Activated CD4-positive, alpha-beta T cell treated with anti-CD3 and anti-CD28 coated beads, Interleukin-2, amount 10 ng/mL, durations not matched to agents 24 days and 14 days (primary cell): ENCODE results near the gene HDAC5. TPM values are rescaled to one million over a fixed set of nuclear protein-coding genes. Genes with fewer than 3 reads are reported as not detected.

Experiments used
- DNase-seq: peaks from one replicate; pipeline ENCODE4 v3.0.0; 2022
- H3K27ac Mint-ChIP-seq: one replicate; pipeline ENCODE4 v1.8.0; 2022; ENCODE audit warnings: mild to moderate bottlenecking, mixed read lengths
- H3K27me3 Mint-ChIP-seq: one replicate; pipeline ENCODE4 v1.8.0; 2022; ENCODE audit warnings: mixed read lengths
- H3K36me3 Mint-ChIP-seq: one replicate; pipeline ENCODE4 v1.8.0; 2022; ENCODE audit warnings: low read depth, mild to moderate bottlenecking, mixed read lengths
- H3K4me1 Mint-ChIP-seq: one replicate; pipeline ENCODE4 v1.8.0; 2021; ENCODE audit warnings: mixed read lengths
- H3K4me3 Mint-ChIP-seq: one replicate; pipeline ENCODE4 v1.8.0; 2022; ENCODE audit warnings: mild to moderate bottlenecking, moderate library complexity, mixed read lengths
- H3K9me3 Mint-ChIP-seq: one replicate; pipeline ENCODE4 v1.8.0; 2021; ENCODE audit warnings: mixed read lengths
- intact Hi-C: fragments of 100-400 bp; cut with micrococcal nuclease; formaldehyde crosslinking; loops from one replicate; pipeline ENCODE4 v1.15.1; 2023
- total RNA-seq: library from RNA; stranded (reverse); gene quantifications from 2 replicates; pipeline ENCODE4 v1.2.3, GENCODE V29; 2022

HDAC5 gene
- total RNA-seq, 1 donor from 2014 or later = 16.1 TPM

DNA sequence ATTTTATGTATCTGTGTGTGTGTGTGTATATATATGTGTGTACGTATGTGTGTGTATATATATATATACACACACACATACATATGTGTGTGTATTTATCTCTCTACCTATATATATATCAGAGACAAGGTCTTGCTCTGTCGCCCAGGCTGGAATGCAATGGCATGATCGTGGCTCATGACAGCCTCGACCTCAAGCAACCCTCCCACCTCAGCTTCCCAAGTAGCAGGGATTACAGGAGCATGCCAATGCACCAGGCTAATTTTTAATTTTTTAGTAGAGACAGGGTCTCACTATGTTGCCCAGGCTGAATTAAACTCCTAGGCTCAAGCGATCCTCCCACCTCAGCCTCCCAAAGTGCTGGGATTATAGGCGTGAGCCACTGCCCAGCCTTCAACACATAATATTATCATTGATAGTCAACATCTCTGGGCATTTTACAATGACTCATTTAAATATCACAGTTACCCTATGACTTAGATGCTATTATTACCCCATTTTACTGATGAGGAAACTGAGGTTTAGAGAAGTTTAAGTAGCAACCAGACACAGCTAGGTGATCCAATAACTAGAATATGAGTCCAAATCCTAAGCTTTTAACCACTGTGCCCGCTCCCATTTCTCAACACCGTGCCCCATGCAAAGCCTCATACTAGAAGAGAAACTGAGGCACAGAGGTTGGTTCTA lies 28.6 kb downstream of the HDAC5 start:
- H3K9me3 Mint-ChIP-seq = no peaks in the 10 kb centered on the region
- H3K27me3 Mint-ChIP-seq = no peaks in the 10 kb centered on the region
- H3K4me3 Mint-ChIP-seq = no peak overlapping the region
- H3K27ac Mint-ChIP-seq = no peak overlapping the region
- DNase-seq = no peak
- intact Hi-C loops = no loop called here
- peaks cover 2% of the 10 kb centered on the region for H3K36me3 Mint-ChIP-seq
- H3K4me1 Mint-ChIP-seq = peaks cover 10% of the 10 kb centered on the region

DNA sequence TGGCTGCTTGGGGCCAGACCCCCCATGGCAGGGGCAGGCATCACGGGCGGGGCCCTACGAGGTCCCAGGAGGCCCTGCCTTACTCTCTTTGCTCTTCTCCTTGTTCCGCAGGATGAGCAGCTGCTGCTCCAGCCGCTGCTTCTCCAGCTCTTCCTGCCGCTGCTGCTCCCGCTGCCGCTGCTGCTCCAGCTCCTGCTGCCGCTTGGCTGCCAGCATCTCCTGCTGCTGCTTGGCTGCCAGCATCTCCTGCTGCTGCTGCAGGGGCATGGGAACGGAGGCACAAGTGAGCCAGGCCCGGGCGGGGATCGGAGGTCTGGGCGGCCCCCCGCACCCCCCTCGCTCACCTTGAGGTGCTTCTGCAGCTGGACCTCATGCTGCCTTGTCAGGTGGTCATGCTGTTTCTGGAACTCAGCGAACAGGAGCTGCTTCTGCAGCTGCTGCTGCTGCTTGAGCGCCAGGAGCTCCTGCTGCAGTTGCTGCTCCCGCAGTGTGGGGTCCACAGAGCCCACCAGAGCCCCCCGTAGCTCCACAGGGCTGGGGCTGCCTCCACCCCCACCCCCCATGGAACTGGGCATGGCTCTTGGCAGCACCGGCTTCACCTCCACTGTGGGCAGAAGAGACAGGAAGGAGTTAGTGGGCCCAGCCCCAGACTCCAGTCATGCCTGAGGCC lies 30.1 kb downstream of the HDAC5 start:
- Mint-ChIP-seq H3K36me3 (peaks cover 5% of the 10 kb centered on the region), H3K4me3 (no peak overlapping the region), H3K27me3 (no peaks in the 10 kb centered on the region), H3K4me1 (peaks cover 12% of the 10 kb centered on the region), H3K27ac (no peak overlapping the region), H3K9me3 (no peaks in the 10 kb centered on the region)
- intact Hi-C loops = no loop called here
- DNase-seq = no peak

DNA sequence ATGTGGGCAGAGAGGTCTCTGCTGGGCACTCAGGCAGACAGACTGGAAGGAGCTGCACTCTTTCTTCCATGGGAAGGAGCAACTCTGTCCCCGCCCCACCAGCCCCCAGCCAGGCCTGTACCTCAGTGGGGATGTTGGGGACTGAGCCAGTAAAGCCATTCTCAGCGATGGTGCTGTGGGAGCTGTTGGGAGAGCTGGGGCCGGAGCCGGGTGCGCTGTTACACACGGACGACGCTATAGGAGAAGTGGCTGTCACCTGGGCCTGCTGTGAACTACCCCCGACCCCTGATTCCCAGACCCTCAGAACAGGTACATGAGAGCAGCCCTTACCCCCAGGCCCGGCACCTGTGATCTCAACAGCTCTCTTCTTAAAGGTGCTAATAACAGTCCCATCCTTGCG lies 31.4 kb downstream of the HDAC5 start:
- DNase-seq = no peak
- H3K27ac Mint-ChIP-seq = no peak overlapping the region
- intact Hi-C loops = no loop called here
- no peak overlapping the region for H3K4me3 Mint-ChIP-seq
- H3K36me3 Mint-ChIP-seq = peaks cover 5% of the 10 kb centered on the region
- peaks cover 15% of the 10 kb centered on the region for H3K4me1 Mint-ChIP-seq
- no peaks in the 10 kb centered on the region for H3K27me3 Mint-ChIP-seq
- H3K9me3 Mint-ChIP-seq = no peaks in the 10 kb centered on the region

DNA sequence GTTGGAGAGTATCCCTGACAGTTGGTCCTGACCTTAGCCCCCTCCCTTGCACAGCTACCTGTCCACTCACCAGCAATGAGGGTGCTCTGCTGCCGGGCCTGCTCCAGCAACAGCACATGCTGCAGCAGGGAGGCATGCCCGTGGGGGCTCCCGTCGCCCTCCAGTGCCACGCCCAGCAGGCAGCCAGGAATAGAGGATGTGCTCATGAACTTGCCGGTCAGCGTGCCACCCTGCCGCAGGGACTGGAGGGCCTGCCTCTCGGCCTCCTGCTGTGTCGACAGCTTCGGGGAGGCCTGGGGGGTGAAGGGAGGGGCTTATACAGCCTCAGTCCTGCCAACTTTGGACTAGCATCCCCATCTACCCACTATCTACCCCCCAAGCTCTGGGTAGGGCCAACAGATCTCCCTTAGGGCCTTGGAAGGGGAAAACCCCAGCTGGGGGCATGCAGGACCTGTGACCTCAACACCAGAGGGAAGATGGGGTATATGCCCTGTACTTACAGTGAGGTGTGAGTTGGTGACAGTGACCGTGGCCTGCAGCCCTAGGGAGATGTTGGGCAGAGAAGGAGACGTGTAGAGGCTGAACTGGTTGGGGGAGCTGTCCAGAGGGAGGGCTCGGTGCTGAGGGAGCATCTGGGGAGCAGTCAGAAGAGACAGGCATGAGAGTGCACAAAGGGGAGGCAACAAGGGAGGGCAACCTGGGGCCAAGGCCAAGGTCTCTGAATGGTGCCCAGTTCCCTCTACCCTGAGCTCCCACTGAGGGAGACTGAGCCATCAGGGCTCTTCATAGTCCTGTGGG lies 32.0 kb downstream of the HDAC5 start:
- DNase-seq = no peak

DNA sequence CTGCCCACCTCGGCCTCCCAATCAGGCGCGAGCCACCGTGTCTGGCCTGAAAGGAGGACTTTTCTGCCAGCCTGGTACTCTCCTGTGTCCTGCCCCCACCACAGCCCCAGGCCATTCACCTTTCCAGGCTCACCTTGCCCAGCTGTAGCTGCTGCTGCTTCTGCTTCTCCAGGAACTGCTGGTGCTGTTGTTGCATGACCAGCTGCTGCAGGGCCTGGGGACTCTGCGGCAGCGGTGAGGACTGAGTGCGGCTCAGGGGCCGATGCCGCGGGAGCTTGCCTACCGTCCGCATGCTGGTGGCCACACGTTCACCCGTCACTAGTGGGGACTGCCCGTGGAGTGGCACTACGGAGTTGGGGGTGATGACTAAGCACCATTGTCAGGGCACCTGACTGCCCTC lies 35.2 kb downstream of the HDAC5 start:
- no peaks in the 10 kb centered on the region for H3K27me3 Mint-ChIP-seq
- no peak overlapping the region for H3K27ac Mint-ChIP-seq
- H3K4me1 Mint-ChIP-seq = peaks cover 14% of the 10 kb centered on the region
- no peak overlapping the region for H3K4me3 Mint-ChIP-seq
- H3K36me3 Mint-ChIP-seq = peaks cover 13% of the 10 kb centered on the region
- DNase-seq = no peak
- H3K9me3 Mint-ChIP-seq = no peaks in the 10 kb centered on the region
- intact Hi-C loops = no loop called here

More for the DNA sequence above, 32.0 kb downstream of the HDAC5 start:
- Mint-ChIP-seq H3K9me3 (no peaks in the 10 kb centered on the region), H3K4me1 (peaks cover 19% of the 10 kb centered on the region), H3K27me3 (no peaks in the 10 kb centered on the region), H3K27ac (no peak overlapping the region), H3K4me3 (no peak overlapping the region), H3K36me3 (peaks cover 8% of the 10 kb centered on the region)
- intact Hi-C loops = no loop called here

DNA sequence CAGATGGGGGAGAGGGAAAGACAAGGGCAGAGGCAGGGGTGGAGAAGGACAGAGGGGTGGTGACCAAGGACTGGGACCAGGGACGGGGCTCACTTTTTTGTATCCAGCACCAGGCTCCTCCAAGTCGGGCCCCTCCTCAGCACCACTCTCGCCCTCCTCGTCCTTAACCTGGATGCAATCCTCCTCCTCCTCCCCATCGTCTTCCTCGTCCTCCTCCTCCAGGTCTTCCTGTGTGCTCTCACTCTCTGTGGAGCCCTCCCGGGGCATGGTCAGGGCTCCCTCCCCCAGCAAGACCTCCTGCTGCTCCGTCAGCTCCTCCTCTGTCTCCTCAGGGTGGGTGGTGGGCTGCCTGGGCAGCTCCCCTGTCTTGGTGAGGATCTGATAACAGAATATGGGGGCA lies 36.1 kb downstream of the HDAC5 start:
- Mint-ChIP-seq H3K4me3 (no peak overlapping the region), H3K27me3 (no peaks in the 10 kb centered on the region), H3K4me1 (peaks cover 14% of the 10 kb centered on the region), H3K9me3 (no peaks in the 10 kb centered on the region), H3K27ac (peak overlapping the region; percentile 75), H3K36me3 (peaks cover 18% of the 10 kb centered on the region)
- intact Hi-C loops = loop anchor here (2.0 kb wide), 1 partner anchor 51 kb away; no protein-coding TSS in a partner anchor
- DNase-seq = no peak

DNA sequence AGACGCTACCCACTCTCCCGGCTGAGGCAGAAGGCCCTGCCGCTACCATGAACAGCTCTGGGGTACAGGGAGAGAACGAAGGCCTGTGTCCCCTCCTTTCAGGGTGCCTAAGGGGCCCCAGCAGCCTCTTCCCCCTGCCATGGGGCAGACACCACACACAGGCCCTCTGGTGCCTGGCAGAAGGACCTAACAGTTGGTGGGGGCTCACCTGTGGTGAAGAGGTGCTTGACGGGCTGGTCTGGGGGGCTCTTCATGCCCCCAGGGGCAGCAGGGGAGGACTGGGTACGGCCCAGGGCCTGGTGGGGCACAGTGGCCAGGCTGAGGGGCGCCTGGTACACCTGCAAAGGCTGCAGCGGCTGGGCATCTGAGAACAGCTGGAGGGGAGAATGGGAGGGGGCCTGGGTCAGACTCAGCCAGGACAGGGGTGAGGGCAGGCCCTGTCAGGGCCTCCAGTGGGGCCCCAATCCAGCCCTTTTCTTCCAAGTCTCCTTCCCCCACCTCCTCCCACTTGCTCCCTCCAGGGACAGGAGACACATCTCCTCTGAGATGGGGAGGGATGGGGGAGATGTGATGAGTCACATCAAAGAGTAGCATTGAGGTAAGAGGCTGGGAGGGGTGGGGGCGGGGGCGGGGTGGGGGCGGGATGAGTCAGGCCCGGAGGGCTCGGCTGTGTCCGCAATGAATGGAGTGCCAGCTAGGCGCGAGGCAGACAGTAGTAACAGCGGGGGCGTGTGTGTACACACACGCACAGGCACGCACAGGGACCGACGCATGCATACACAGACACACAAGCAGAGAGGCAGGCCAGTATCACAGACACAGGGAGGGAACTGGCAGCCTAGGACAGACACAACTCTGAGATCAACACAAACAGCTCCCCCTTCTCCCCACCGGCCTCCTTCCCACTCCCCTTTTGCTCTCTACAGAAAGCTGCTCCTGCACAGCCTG lies 36.8 kb downstream of the HDAC5 start:
- Mint-ChIP-seq H3K27ac (peak overlapping the region; percentile 75), H3K36me3 (peaks cover 19% of the 10 kb centered on the region), H3K27me3 (no peaks in the 10 kb centered on the region), H3K9me3 (no peaks in the 10 kb centered on the region), H3K4me3 (peak overlapping the region; percentile 44), H3K4me1 (peaks cover 14% of the 10 kb centered on the region)
- DNase-seq = peak; percentile 70
- intact Hi-C loops = loop anchor here (1.0 to 2.0 kb wide), 2 partner anchors 15 to 52 kb away; no protein-coding TSS in a partner anchor

DNA sequence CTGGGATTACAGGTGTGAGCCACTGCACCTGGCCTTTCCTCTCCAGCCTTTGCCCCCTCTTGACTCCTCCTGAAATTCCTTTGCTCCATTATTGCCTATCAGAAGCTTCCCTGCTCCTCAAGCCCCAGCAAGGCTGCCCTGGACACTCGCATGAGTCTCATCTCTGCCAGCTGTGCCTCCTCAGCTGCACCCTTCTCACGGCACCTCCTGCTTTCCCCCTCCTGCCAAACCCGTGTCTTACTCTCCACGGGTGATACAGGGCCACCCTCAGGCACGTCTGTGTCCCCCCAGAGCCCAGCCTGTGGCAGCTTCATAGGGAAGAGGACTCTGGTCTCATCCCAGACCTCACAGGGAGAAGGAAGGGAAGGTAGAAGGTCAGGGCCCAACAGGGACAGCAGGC lies 37.5 kb downstream of the HDAC5 start:
- H3K27ac Mint-ChIP-seq = peak overlapping the region; percentile 64
- no peaks in the 10 kb centered on the region for H3K27me3 Mint-ChIP-seq
- H3K9me3 Mint-ChIP-seq = no peaks in the 10 kb centered on the region
- intact Hi-C loops = loop anchor here (1.0 to 2.0 kb wide), 2 partner anchors 15 to 53 kb away; no protein-coding TSS in a partner anchor
- DNase-seq = no peak
- peaks cover 17% of the 10 kb centered on the region for H3K36me3 Mint-ChIP-seq
- peaks cover 14% of the 10 kb centered on the region for H3K4me1 Mint-ChIP-seq
- H3K4me3 Mint-ChIP-seq = no peak overlapping the region

- no peak for DNase-seq
- peaks cover 14% of the 10 kb centered on the region for H3K4me1 Mint-ChIP-seq
- peaks cover 19% of the 10 kb centered on the region for H3K36me3 Mint-ChIP-seq
- intact Hi-C loops = no loop called here
- H3K9me3 Mint-ChIP-seq = no peaks in the 10 kb centered on the region
- H3K4me3 Mint-ChIP-seq = no peak overlapping the region
- H3K27me3 Mint-ChIP-seq = no peaks in the 10 kb centered on the region
- H3K27ac Mint-ChIP-seq = no peak overlapping the region
Observed at GRCh38 chr17:44084921-44085320, 38.5 kb downstream of the HDAC5 start.

DNA sequence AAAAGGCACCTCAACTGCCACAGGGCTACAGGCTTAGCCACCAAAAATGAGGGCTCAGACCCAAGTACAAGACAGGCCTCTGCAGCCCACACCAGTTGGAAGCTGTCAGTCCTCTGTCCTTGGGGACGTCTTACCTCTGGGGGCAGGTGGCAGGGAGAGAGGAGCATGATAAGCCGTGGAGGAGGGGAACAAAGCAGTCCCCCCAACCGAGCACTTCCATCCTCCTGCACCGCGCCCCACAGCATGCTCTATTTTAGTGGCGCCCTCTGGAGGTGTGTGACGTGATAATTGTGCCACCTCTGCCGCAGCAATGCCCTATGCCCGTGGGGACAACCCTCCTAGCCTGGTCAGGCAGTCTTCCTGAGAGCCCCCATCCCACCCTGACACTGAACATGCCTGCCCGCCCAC lies 39.3 kb downstream of the HDAC5 start:
- no peak overlapping the region for H3K4me3 Mint-ChIP-seq
- H3K36me3 Mint-ChIP-seq = peaks cover 22% of the 10 kb centered on the region
- H3K4me1 Mint-ChIP-seq = peaks cover 14% of the 10 kb centered on the region
- H3K27me3 Mint-ChIP-seq = no peaks in the 10 kb centered on the region
- no peak overlapping the region for H3K27ac Mint-ChIP-seq
- no peaks in the 10 kb centered on the region for H3K9me3 Mint-ChIP-seq
- DNase-seq = peak; percentile 78
- intact Hi-C loops = no loop called here

- Mint-ChIP-seq H3K9me3 (no peaks in the 10 kb centered on the region), H3K27me3 (no peaks in the 10 kb centered on the region), H3K27ac (no peak overlapping the region), H3K36me3 (peaks cover 21% of the 10 kb centered on the region), H3K4me3 (no peak overlapping the region), H3K4me1 (peaks cover 12% of the 10 kb centered on the region)
- DNase-seq = no peak
- intact Hi-C loops = no loop called here
Observed at GRCh38 chr17:44083250-44083849, 40.1 kb downstream of the HDAC5 start.

GRCh38 chr17:44082256-44082927 lies 41.0 kb downstream of the HDAC5 start:
- intact Hi-C loops = no loop called here
- Mint-ChIP-seq H3K27me3 (no peaks in the 10 kb centered on the region), H3K4me3 (no peak overlapping the region), H3K36me3 (peaks cover 22% of the 10 kb centered on the region), H3K4me1 (peaks cover 10% of the 10 kb centered on the region), H3K27ac (no peak overlapping the region), H3K9me3 (no peaks in the 10 kb centered on the region)
- no peak for DNase-seq
